Stimulated activated CD8-positive, alpha-beta memory T cell treated with anti-CD3 and anti-CD28 coated beads, Interleukin-2, amount 100 ng/mL, for 1 hour (primary cell): Measurements from ENCODE around the gene SDCCAG8.
A peak's percentile ranks its signal among the peaks of the same experiment; 100 is the strongest.
"Not testable (repeated sequence)": the region's sequence is repeated elsewhere in the genome, so short reads cannot be mapped to it uniquely, and the experiment has no call there.

Source experiments
- DNase-seq, 2 donors: peaks; one replicate each; pipeline ENCODE4 v3.0.0-alpha.2; 2020; ENCODE audit warnings: low read depth in 2 of 2

SDCCAG8 gene

GRCh38 chr1:243255791-243256512, at the start of gene SDCCAG8:
SDCCAG8 (plus strand) TSS chr1:243256041; CDS start chr1:243256174, 133 bp downstream.
- peak; percentile 79 to 85 for DNase-seq

GRCh38 chr1:243211984-243212383, 43.9 kb upstream of the SDCCAG8 start:
- not testable (repeated sequence) for DNase-seq

- no peak for DNase-seq
These were observed 42.6 kb upstream of the SDCCAG8 start for GRCh38 chr1:243213045-243213787.

GRCh38 chr1:243215276-243215875, 40.5 kb upstream of the SDCCAG8 start:
- DNase-seq: not testable (repeated sequence)

GRCh38 chr1:243216741-243217140, 39.1 kb upstream of the SDCCAG8 start:
- DNase-seq: no peak

GRCh38 chr1:243217349-243217748, 38.5 kb upstream of the SDCCAG8 start:
- no peak for DNase-seq

- no peak for DNase-seq
These were observed 37.8 kb upstream of the SDCCAG8 start for GRCh38 chr1:243218059-243218458.

- DNase-seq: no peak
These were observed 28.2 kb upstream of the SDCCAG8 start for GRCh38 chr1:243227622-243228021.

- no peak for DNase-seq
These were observed 26.3 kb upstream of the SDCCAG8 start for GRCh38 chr1:243229526-243229925.

- DNase-seq: no peak
These were observed 24.9 kb upstream of the SDCCAG8 start for GRCh38 chr1:243230914-243231313.

GRCh38 chr1:243233908-243234307, 21.9 kb upstream of the SDCCAG8 start:
- no peak for DNase-seq

GRCh38 chr1:243234978-243235647, 20.7 kb upstream of the SDCCAG8 start:
- DNase-seq: no peak

GRCh38 chr1:243236604-243237252, 19.1 kb upstream of the SDCCAG8 start:
- no peak for DNase-seq

GRCh38 chr1:243244432-243244841, 11.4 kb upstream of the SDCCAG8 start:
- DNase-seq: no peak

- no peak for DNase-seq
These were observed 8.9 kb upstream of the SDCCAG8 start for GRCh38 chr1:243246916-243247315.

- DNase-seq: no peak
These were observed 7.9 kb upstream of the SDCCAG8 start for GRCh38 chr1:243247901-243248300.

- DNase-seq: no peak
These were observed 6.6 kb upstream of the SDCCAG8 start for GRCh38 chr1:243249214-243249613.

GRCh38 chr1:243250102-243250501, 5.7 kb upstream of the SDCCAG8 start:
- no peak for DNase-seq

GRCh38 chr1:243251539-243251938, 4.3 kb upstream of the SDCCAG8 start:
- DNase-seq: no peak

GRCh38 chr1:243253211-243253925, 2.5 kb upstream of the SDCCAG8 start:
- no peak for DNase-seq

- no peak for DNase-seq
These were observed 2.0 kb upstream of the SDCCAG8 start for GRCh38 chr1:243253926-243254232.
